Uterus (tissue), 2 donors: Measurements from ENCODE around the gene HGFAC.

Source experiments
- POLR2A ChIP-seq, 2 donors: fragments of 450-650 bp; IDR thresholded peaks; one replicate each; pipeline ENCODE4 v1.6.1; 2016; ENCODE audit warnings: antibody characterized with exemption in 2 of 2, mild to moderate bottlenecking in 1 of 2, moderate library complexity in 1 of 2
- TF ChIP-seq, protein P1 (sequence below), 4 experiments: fragments of 200-600 bp in 2 of 4; fragments of 450-650 bp in 2 of 4; sonication (generic) in 2 of 4; IDR thresholded peaks; one replicate each; pipeline ENCODE4 v1.5.1; 2016 to 2019; ENCODE audit warnings: antibody characterized with exemption in 4 of 4, mild to moderate bottlenecking in 2 of 4, moderate library complexity in 1 of 4

DNA sequence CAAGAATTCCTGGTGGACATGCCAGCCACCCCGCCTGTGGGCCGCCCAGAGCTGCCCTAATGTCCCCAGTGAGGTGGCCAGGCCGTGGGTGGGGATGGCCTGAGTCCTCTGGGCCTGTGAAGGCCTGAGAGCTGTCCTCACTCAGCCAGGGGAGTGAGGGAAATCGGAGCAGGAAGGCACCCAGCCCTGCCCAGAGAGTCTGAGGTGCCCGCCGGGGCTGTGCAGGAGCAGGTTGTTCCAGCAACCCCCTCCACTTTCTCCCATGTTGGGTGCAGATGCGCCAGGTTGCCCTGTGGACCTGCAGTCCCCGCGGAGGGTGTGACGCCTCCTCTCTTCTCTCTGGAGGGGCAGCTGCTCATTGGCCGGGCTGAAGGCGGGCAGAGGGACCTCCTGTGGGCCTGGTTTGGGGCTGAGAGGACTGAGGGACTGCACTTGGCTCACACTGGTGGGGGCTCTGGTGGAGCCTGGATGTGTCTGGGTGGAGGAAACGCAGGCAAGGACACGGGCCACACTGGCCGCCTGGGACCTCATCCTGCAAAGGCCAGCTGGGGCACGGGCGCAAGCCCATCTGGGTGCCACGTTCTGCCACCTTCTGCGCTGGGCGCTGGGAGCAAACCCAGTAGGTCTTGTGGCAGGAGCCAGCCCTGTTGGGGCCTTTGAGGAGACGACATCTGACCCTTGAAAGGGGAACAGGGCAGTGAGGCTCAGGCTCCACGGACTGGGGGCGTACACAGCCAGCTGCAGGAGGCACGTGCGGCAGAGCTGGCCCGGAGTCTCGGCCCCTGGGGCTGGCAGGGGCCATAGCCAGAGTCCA is 35.4 kb downstream of the HGFAC start:
- TF ChIP-seq, protein P1, sequence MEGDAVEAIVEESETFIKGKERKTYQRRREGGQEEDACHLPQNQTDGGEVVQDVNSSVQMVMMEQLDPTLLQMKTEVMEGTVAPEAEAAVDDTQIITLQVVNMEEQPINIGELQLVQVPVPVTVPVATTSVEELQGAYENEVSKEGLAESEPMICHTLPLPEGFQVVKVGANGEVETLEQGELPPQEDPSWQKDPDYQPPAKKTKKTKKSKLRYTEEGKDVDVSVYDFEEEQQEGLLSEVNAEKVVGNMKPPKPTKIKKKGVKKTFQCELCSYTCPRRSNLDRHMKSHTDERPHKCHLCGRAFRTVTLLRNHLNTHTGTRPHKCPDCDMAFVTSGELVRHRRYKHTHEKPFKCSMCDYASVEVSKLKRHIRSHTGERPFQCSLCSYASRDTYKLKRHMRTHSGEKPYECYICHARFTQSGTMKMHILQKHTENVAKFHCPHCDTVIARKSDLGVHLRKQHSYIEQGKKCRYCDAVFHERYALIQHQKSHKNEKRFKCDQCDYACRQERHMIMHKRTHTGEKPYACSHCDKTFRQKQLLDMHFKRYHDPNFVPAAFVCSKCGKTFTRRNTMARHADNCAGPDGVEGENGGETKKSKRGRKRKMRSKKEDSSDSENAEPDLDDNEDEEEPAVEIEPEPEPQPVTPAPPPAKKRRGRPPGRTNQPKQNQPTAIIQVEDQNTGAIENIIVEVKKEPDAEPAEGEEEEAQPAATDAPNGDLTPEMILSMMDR (IDR thresholded peaks at IDR 0.05): no peak
- no peak for TF ChIP-seq POLR2A (IDR thresholded peaks at IDR 0.05)
